ENCODE measurements around the gene CADM4.
"Not testable (repeated sequence)": the region's sequence is repeated elsewhere in the genome, so short reads cannot be mapped to it uniquely, and the experiment has no call there.

Gene CADM4

DNA sequence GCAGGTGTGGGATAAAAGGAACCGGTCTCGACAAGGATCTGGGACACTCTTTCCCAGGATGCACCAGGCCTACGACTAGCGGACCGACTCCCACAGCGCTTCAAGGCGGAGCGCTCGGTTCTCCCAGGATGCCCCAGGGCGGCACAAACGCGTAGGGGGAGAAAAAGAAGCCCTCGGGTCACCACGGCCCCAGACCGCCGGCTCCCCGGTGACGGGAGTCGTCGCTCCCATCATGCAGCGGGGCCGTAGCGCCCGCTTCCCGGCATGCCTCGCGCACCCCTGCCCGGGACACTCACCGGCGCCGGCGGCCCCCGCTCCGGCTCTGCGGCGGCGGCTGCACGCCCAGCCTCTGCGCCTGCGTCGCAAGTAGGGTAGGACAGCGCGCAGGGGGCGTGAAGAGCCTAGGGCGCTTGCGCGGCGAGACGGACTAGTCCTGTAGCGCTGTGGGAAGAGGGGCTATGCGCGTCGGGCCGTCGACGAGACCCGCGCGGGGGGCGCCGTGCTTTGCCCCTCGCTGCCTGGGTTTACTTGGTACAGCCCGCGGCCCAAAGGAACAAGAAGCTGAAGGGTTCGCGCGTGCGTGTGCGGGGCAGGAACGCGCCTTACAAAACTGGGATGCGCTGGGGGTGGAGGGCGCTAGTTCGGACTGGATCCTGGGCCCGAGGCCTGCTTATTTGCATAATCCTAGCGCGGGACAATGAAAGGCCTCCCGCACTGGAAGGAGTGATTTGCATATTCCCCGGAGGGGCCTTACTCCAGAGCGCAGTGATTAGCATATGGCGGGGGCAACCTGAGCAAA, 20.2 kb downstream of the CADM4 start, which contains the start of gene ZNF428:
Gene ZNF428 (minus strand): TSS at position 368 of the 799 bp plus-strand sequence. CDS start 5,325 bp downstream, outside the sequence.
- Mint-ChIP-seq H3K4me3 (peak within 1 kb of the TSS; percentile 96), H3K27ac (peak within 1 kb of the TSS; percentile 97), H3K27me3 (peaks cover 2% of the 10 kb centered on the region), H3K4me1 (ENCODE audit: low read depth) (peaks cover 20% of the 10 kb centered on the region), H3K9me3 (no peaks in the 10 kb centered on the region), H3K36me3 (ENCODE audit: low read depth) (peaks cover 10% of the 10 kb centered on the region)
- intact Hi-C loops (cut with micrococcal nuclease) = loop anchor here (1.0 kb wide), 1 partner anchor 23 kb away; the partner anchor contains the start of genes IRGQ and ZNF576

DNA sequence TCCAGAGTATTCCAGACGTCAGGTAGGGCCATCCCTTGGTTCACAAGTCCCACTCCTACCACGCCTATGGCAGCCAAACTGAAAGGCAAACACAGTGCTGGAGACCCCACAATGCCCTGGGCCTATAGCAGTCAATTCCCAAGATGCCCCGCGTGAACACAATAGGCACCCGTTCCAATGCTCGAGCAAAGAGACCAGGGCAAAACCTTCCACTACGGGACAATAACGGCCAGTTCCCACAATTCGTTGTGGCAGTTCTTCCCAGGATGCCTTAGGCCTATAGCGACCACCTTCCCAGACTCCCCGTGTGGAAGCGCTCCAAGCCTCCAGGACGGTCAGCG, 20.8 kb downstream of the CADM4 start:
- Mint-ChIP-seq H3K4me3 (peak overlapping the region; percentile 96), H3K27ac (peak overlapping the region; percentile 97), H3K4me1 (ENCODE audit: low read depth) (peaks cover 20% of the 10 kb centered on the region), H3K27me3 (no peaks in the 10 kb centered on the region), H3K36me3 (ENCODE audit: low read depth) (peaks cover 16% of the 10 kb centered on the region), H3K9me3 (no peaks in the 10 kb centered on the region)
- intact Hi-C loops (cut with micrococcal nuclease) = loop anchor here (1.0 kb wide), 1 partner anchor 23 kb away; the partner anchor contains the start of genes IRGQ and ZNF576

DNA sequence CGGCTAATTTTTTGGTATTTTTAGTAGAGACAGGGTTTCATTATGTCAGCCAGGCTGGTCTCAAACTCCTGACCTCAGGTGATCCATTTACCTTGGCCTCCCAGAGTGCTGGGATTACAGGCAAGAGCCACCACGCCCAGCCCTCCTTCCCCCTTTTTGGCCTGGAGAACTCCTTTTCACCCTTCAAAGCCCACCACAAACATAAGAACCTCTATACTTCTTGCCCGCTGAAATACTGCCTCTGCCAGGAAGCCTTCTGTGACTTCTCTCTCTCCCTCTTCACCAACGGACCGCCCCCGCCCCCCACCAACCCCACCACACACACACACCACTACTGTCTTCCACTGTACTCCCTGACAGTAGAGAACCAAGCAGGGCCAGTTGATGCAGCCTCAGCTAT, 22.7 kb downstream of the CADM4 start:
- Mint-ChIP-seq H3K9me3 (no peaks in the 10 kb centered on the region), H3K27me3 (no peaks in the 10 kb centered on the region), H3K27ac (no peak overlapping the region), H3K4me1 (ENCODE audit: low read depth) (peaks cover 20% of the 10 kb centered on the region), H3K4me3 (no peak overlapping the region), H3K36me3 (ENCODE audit: low read depth) (peaks cover 35% of the 10 kb centered on the region)
- intact Hi-C loops (cut with micrococcal nuclease) = no loop called here

DNA sequence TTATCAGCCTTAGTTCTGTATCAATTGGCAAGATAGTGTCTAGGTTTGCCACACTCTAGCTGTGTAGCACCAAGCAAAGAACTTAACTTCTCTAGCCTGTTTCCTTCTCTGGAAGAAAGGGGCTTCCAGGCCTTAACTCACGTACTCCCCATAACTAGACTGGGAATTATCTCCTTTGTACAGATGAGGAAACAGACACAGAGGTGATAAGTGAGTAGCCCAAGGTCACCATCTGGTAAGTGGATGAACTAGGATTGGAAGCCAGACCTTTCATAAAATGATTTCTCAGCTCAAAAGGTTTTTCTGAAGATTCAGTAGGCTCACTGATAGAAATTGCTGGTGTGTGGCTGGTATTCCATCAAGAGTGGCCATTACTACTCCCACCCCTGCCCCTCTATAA, 23.3 kb downstream of the CADM4 start:
- no peaks in the 10 kb centered on the region for H3K9me3 Mint-ChIP-seq
- intact Hi-C loops (cut with micrococcal nuclease) = no loop called here
- no peak overlapping the region for H3K27ac Mint-ChIP-seq
- peaks cover 42% of the 10 kb centered on the region for H3K36me3 Mint-ChIP-seq (ENCODE audit: low read depth)
- H3K27me3 Mint-ChIP-seq = no peaks in the 10 kb centered on the region
- H3K4me1 Mint-ChIP-seq (ENCODE audit: low read depth) = peaks cover 20% of the 10 kb centered on the region
- H3K4me3 Mint-ChIP-seq = no peak overlapping the region

DNA sequence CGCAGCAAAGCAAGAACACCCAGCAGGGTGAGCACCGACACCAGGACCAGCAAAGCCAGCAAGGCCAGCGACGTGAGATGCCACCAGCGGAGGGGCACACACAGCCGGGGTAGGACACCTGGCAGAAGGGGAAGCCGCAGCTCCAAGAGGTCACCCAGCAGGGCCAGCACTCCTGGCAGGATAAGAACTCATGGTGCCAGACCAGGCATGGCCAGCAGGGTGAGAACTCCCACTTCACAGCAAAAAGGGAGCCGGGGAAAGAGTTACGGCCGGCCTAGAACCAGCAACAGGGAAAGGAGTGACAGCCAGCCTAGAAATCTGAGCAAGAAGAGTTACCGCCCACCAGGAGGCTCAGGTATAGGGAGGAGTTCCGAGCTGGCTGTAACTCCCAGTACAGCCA, 27.3 kb downstream of the CADM4 start:
- intact Hi-C loops (cut with micrococcal nuclease) = no loop called here
- H3K27me3 Mint-ChIP-seq = no peaks in the 10 kb centered on the region
- no peaks in the 10 kb centered on the region for H3K9me3 Mint-ChIP-seq
- H3K4me1 Mint-ChIP-seq (ENCODE audit: low read depth) = peaks cover 2% of the 10 kb centered on the region
- H3K4me3 Mint-ChIP-seq = no peak overlapping the region
- no peak overlapping the region for H3K27ac Mint-ChIP-seq
- peaks cover 42% of the 10 kb centered on the region for H3K36me3 Mint-ChIP-seq (ENCODE audit: low read depth)

DNA sequence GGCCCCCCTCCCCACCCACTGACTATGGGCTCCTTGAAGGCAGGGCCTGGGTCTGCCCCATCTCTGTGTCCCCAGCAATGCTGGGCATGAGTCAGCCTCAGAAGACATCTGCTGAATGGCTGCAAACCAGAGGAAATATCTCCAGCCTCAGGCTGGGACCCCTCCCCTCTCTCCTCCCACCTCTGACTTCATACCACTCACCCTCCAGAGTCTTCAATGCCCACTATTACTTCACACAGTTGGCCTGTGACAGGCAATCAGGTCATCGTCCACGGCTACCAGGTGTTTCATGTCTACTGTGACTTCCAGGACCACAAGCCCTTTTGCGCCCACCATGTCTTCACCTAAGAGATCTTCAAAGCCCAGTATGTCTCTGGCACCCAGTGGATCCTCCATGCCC, 27.9 kb downstream of the CADM4 start, which contains the start of gene SRRM5:
Gene SRRM5 (plus strand): TSS at position 301 of the 400 bp plus-strand sequence. CDS start 34 bp downstream, at position 335.
- Mint-ChIP-seq H3K9me3 (no peaks in the 10 kb centered on the region), H3K4me3 (no peak within 1 kb of the TSS), H3K27me3 (no peaks in the 10 kb centered on the region), H3K4me1 (ENCODE audit: low read depth) (peaks cover 6% of the 10 kb centered on the region), H3K36me3 (ENCODE audit: low read depth) (peaks cover 47% of the 10 kb centered on the region), H3K27ac (no peak within 1 kb of the TSS)
- intact Hi-C loops (cut with micrococcal nuclease) = no loop called here

DNA sequence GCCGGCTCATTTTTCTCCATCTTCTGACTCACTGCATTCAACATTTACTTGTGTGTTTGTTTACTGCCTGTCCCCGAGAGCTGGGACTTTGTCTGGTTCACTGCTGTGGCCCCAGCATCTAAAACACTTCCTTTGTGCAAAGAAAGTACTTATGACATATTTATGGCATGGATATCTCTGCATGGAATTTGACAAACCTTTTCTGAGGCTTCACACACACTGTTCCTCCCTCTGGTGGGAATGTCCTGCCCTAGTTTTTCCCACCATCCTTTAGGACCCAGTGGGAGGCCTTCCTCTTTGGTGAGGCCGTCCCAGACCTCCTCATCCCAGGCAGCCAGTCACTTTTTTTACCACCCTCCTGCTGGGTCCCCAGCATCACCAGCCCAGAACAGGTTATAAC, 29.2 kb downstream of the CADM4 start:
- intact Hi-C loops (cut with micrococcal nuclease) = no loop called here
- H3K4me1 Mint-ChIP-seq (ENCODE audit: low read depth) = peaks cover 6% of the 10 kb centered on the region
- H3K36me3 Mint-ChIP-seq (ENCODE audit: low read depth) = peaks cover 49% of the 10 kb centered on the region
- H3K27me3 Mint-ChIP-seq = no peaks in the 10 kb centered on the region
- H3K9me3 Mint-ChIP-seq = no peaks in the 10 kb centered on the region
- no peak overlapping the region for H3K4me3 Mint-ChIP-seq
- H3K27ac Mint-ChIP-seq = no peak overlapping the region

DNA sequence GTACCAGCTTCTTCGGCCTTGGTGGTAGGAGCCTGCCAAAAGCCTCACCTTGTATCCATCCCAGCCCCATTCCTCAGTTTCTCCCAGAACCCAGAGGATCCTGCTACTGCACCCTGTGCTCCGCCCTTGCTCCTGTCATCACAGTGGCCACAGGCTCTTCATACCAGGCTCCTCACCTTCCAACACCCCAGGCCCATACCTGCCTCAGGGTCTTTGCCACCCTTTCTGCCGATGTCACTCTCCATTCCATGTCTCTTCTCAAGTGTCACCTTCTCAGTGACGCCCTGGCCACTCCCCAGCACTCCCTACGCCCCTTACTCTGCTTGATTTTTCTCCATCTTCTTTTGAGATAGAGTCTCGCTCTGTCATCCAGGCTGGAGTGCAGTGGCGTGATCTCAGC, 29.8 kb downstream of the CADM4 start:
- Mint-ChIP-seq H3K27ac (no peak overlapping the region), H3K4me1 (ENCODE audit: low read depth) (peaks cover 6% of the 10 kb centered on the region), H3K9me3 (no peaks in the 10 kb centered on the region), H3K36me3 (ENCODE audit: low read depth) (peaks cover 49% of the 10 kb centered on the region), H3K27me3 (no peaks in the 10 kb centered on the region), H3K4me3 (no peak overlapping the region)
- intact Hi-C loops (cut with micrococcal nuclease) = no loop called here

DNA sequence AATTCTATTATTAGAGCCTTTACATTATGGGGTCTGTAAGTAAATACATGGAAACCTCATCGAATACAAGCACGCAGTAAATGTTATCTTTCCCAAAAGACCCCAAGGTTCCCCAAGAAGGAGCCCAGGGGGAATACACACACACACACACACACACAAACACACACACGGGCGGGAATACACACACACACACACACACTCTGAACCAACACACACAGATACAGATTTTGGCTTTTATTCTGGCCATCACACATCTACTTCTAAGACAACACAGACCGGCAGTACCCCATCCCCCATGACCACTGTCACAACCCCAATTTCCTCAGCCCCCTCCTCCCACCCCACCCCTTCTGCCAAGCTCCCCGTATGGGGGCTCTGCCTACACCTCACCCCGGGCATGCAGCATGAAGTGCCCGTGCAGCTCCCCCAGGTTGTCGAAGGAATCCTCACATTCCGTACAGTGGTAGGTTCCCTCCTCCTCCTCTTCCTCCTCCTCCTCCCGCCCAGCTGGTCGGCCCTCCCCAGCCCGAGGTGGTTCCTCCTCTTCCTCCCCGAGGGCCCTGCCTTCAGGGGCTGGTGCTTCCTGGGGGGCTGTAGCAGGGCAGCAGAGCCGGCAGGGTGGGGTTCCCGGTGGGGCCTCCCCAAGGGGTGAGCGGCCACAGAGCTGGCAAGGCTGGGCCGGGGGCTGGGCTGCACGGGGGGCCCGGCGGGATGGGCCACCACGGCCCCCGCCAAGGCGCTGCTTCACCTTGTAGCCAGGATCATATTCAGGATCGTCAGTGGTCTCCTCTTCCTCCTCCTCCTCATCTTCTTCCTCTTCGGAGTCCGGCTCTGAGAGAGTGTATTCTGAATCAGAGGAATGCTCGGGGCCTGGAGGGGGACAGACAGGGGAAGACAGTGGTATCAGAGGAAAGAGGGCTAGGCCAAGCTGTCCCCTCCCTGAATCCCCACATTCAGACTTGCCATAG, 32.1 kb downstream of the CADM4 start:
- peak overlapping the region; percentile 37 for H3K27ac Mint-ChIP-seq
- H3K4me3 Mint-ChIP-seq = no peak overlapping the region
- peaks cover 30% of the 10 kb centered on the region for H3K36me3 Mint-ChIP-seq (ENCODE audit: low read depth)
- H3K9me3 Mint-ChIP-seq = no peaks in the 10 kb centered on the region
- H3K27me3 Mint-ChIP-seq = no peaks in the 10 kb centered on the region
- intact Hi-C loops (cut with micrococcal nuclease) = no loop called here
- H3K4me1 Mint-ChIP-seq (ENCODE audit: low read depth) = peaks cover 6% of the 10 kb centered on the region

DNA sequence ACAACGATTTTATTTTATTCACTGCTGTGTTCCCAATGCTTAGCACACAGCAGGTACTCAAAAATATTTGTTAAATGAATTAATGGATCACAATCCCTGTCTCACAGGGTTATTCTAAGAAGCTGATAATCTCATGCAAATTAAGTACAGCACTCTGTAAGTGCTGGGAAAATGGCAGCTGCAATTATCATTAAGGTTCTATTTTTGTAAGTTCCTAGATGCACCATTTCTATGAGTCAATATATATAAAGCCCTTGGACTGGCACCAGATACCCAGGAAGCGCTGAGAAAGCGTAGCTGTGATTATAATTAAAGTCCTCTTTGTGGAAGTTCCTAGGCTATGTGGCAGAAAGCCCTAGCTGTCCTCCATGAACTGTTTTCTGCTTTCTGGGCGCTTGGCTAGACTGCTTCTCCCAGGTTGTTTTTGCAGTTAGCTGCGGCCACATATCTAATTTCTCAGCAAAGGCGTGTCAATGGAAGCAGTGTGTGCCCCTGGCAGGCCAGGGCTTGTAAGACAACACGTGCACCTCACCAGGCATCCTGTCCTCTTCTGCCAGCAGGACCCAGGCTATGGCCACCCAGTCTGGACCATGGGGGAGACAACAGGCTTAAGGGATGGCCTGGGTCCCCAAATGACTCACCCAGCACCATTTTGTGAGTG, 33.0 kb downstream of the CADM4 start:
- Mint-ChIP-seq H3K4me3 (no peak overlapping the region), H3K27me3 (no peaks in the 10 kb centered on the region), H3K9me3 (no peaks in the 10 kb centered on the region), H3K27ac (no peak overlapping the region), H3K36me3 (ENCODE audit: low read depth) (peaks cover 30% of the 10 kb centered on the region), H3K4me1 (ENCODE audit: low read depth) (peaks cover 6% of the 10 kb centered on the region)
- intact Hi-C loops (cut with micrococcal nuclease) = no loop called here

DNA sequence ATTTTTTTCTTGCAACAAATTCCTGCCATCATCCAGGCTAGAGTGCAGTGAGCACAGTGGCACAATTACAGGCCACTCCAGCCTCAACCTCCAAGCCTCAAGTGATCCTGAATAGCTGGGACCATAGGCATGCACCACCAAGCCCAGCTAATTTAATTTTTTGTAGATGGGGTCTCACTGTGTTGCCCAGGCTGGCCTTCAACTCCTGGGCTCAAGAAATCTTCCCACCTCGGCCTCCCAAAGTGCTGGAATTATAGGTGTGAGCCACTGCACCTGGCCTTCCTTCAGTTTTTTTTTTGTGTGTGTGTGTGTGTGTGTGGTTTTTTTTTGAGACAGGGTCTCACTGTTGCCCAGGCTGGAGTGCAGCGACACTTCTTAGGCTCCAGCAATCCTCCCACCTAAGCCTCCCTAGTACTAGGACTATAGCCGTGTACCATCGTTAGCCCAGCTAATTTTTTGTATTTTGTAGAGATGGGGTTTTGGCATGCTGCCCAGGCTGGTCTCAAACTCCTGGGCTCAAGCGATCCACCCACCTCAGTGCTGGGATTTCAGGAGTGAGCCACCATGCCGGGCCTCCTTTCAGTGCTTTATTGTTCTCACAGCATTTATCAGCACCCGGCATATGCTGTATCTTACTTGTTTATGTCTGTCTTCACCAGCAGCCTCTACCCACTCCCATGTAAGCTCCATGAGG, 33.6 kb downstream of the CADM4 start:
- H3K4me1 Mint-ChIP-seq (ENCODE audit: low read depth) = peaks cover 6% of the 10 kb centered on the region
- no peak overlapping the region for H3K4me3 Mint-ChIP-seq
- peaks cover 31% of the 10 kb centered on the region for H3K36me3 Mint-ChIP-seq (ENCODE audit: low read depth)
- no peaks in the 10 kb centered on the region for H3K27me3 Mint-ChIP-seq
- no peaks in the 10 kb centered on the region for H3K9me3 Mint-ChIP-seq
- H3K27ac Mint-ChIP-seq = no peak overlapping the region
- intact Hi-C loops (cut with micrococcal nuclease) = no loop called here

DNA sequence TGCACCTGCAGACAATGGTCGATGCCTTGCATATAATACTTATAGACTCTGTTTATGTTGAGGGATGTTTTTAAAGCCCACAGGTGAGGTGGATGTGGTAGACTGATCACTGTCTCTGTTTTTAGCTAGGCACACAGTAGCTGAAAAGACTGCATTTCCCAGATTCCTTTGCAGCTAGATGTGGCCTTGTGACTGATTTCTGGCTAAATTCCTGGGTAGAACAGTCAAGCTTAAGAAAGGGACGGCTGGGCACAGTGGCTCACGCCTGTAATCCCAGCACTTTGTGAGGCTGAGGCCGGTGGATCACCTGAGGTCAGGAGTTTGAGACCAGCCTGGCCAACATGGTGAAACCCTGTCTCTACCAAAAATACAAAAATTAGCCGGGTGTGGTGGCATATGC, 39.3 kb downstream of the CADM4 start:
- H3K9me3 Mint-ChIP-seq; H3K27me3 Mint-ChIP-seq; H3K4me3 Mint-ChIP-seq; intact Hi-C loops (cut with micrococcal nuclease); H3K27ac Mint-ChIP-seq: not testable (repeated sequence)
- Mint-ChIP-seq H3K4me1 (ENCODE audit: low read depth) (peaks cover 29% of the 10 kb centered on the region), H3K36me3 (ENCODE audit: low read depth) (peaks cover 56% of the 10 kb centered on the region)

DNA sequence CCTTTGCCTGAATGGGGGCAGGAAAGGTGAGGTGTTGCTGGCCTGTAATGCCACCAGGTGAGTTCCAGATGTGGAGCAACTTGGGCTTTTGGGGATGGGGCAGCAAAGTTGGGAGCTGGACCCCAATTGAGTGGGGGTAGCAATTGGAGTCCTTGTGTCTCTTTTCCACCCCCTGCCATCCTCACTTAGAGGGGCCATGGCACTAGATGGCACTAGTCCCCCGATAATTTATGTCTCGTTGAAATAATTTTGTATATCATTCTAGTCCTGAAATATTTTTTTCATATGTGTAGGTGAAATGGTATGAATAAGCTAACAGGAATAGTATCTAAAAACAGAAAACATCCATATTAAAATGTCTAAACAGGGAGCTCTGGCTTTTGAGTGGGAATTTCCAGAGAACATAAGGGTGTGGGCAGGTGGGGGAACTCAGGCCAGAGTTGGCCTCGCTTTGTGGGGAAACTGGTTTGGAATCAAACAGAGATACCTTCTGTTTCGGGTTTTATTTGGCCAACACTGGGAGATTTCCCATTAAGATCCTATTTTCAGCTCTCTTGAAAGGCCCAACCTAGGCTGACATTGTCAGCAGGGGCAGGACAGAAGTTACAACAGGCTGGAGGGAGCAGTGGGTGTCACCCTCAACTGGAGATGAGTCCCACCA, 39.9 kb downstream of the CADM4 start:
- no peak overlapping the region for H3K27ac Mint-ChIP-seq
- H3K36me3 Mint-ChIP-seq (ENCODE audit: low read depth) = peaks cover 61% of the 10 kb centered on the region

More for the DNA sequence above, 39.9 kb downstream of the CADM4 start:
- Mint-ChIP-seq H3K27me3 (no peaks in the 10 kb centered on the region), H3K4me1 (ENCODE audit: low read depth) (peaks cover 29% of the 10 kb centered on the region), H3K4me3 (no peak overlapping the region), H3K9me3 (no peaks in the 10 kb centered on the region)
- intact Hi-C loops (cut with micrococcal nuclease) = loop anchor here (5.0 to 10.0 kb wide), 2 partner anchors 37 to 155 kb away; no protein-coding TSS in a partner anchor

Measured in dendritic cell treated with granulocyte-macrophage colony-stimulating factor and Interleukin-4, amounts not matched to agents 40 ng/mL and 50 ng/mL, for 4 days (primary cell).